HUES64 (cell line): Measurements from ENCODE around the gene MARVELD1. TPM values are rescaled to one million over a fixed set of nuclear protein-coding genes. Genes with fewer than 3 reads are reported as not detected.
A peak's percentile ranks its signal among the peaks of the same experiment; 100 is the strongest.

Experiments
- H3K27ac ChIP-seq: 2 replicates; pipeline ENCODE4 v1.7.0; 2013; ENCODE audit warnings: low read depth, low read length, inconsistent platforms
- H3K27me3 ChIP-seq: 2 replicates; pipeline ENCODE4 v1.6.1; 2013; ENCODE audit warnings: mild to moderate bottlenecking, low read length; ENCODE audit not compliant: insufficient read depth
- H3K36me3 ChIP-seq: 2 replicates; pipeline ENCODE4 v1.6.1; 2013; ENCODE audit warnings: mild to moderate bottlenecking, low read length; ENCODE audit not compliant: insufficient read depth
- H3K4me1 ChIP-seq: 2 replicates; pipeline ENCODE4 v1.6.1; 2013; ENCODE audit warnings: mild to moderate bottlenecking, low read length, moderate library complexity; ENCODE audit not compliant: insufficient read depth
- H3K4me3 ChIP-seq: 2 replicates; pipeline ENCODE4 v1.5.1; 2013; ENCODE audit warnings: mild to moderate bottlenecking, low read length, moderate library complexity
- H3K9ac ChIP-seq: 2 replicates; pipeline ENCODE4 v1.6.1; 2013; ENCODE audit warnings: mild to moderate bottlenecking, low read depth, low read length
- H3K9me3 ChIP-seq: 2 replicates; pipeline ENCODE4 v1.6.1; 2013; ENCODE audit warnings: low read depth, low read length; ENCODE audit not compliant: insufficient read depth
- WGBS: fragments of 150-250, 120-280 bp; methylation state at CpG from one replicate; pipeline ENCODE4 v1.1.7; 2013; ENCODE audit warnings: missing lambda C conversion rate; 5-methylcytosine and 5-hydroxymethylcytosine counted together
- polyA plus RNA-seq, 2 experiments: library from polyadenylated mRNA; stranded (reverse); fragments of 50-300 nt; gene quantifications; one replicate each; pipeline ENCODE4 v1.2.3, GENCODE V29; 2013

The MARVELD1 gene
- 27.9 TPM for polyA plus RNA-seq (2013, experiment 1 of 2)
- polyA plus RNA-seq (2013, experiment 2 of 2): 29.0 TPM

GRCh38 chr10:97713339-97713825 is at the start of gene MARVELD1:
Gene MARVELD1, plus strand, starts transcription at chr10:97713730. Its CDS starts 147 bp downstream, at chr10:97713877.
- no peaks in the 10 kb centered on the region for H3K27me3 ChIP-seq
- H3K4me1 ChIP-seq: peaks cover 27% of the 10 kb centered on the region
- H3K9me3 ChIP-seq: no peaks in the 10 kb centered on the region
- H3K9ac ChIP-seq: peak within 1 kb of the TSS; percentile 76
- 2% methylated on average over 37 of the region's 37 CpGs for WGBS
- H3K4me3 ChIP-seq: peak within 1 kb of the TSS; percentile 69
- peak within 1 kb of the TSS; percentile 67 for H3K27ac ChIP-seq
- peaks cover 17% of the 10 kb centered on the region for H3K36me3 ChIP-seq

- Histone ChIP-seq H3K4me3 (no peak overlapping the region), H3K9ac (no peak overlapping the region), H3K27ac (no peak overlapping the region), H3K9me3 (no peaks in the 10 kb centered on the region), H3K27me3 (no peaks in the 10 kb centered on the region), H3K36me3 (peaks cover 76% of the 10 kb centered on the region), H3K4me1 (no peaks in the 10 kb centered on the region)
- 89% methylated on average over 1 of the region's 1 CpG for WGBS
Measured at GRCh38 chr10:97664282-97664850, 49.2 kb upstream of the MARVELD1 start.

GRCh38 chr10:97666992-97667391 is 46.5 kb upstream of the MARVELD1 start:
- H3K4me3 ChIP-seq: no peak overlapping the region
- no peaks in the 10 kb centered on the region for H3K27me3 ChIP-seq
- no peaks in the 10 kb centered on the region for H3K9me3 ChIP-seq
- WGBS: 97% methylated on average over 7 of the region's 7 CpGs
- peaks cover 80% of the 10 kb centered on the region for H3K36me3 ChIP-seq
- no peak overlapping the region for H3K27ac ChIP-seq
- no peaks in the 10 kb centered on the region for H3K4me1 ChIP-seq
- H3K9ac ChIP-seq: no peak overlapping the region

GRCh38 chr10:97667463-97667862 is 46.1 kb upstream of the MARVELD1 start:
- Histone ChIP-seq H3K27me3 (no peaks in the 10 kb centered on the region), H3K9ac (no peak overlapping the region), H3K4me1 (no peaks in the 10 kb centered on the region), H3K9me3 (no peaks in the 10 kb centered on the region), H3K4me3 (no peak overlapping the region), H3K27ac (no peak overlapping the region), H3K36me3 (peaks cover 78% of the 10 kb centered on the region)
- WGBS: 95% methylated on average over 6 of the region's 6 CpGs

- no peaks in the 10 kb centered on the region for H3K9me3 ChIP-seq
- no peak overlapping the region for H3K4me3 ChIP-seq
- no peaks in the 10 kb centered on the region for H3K27me3 ChIP-seq
- H3K4me1 ChIP-seq: no peaks in the 10 kb centered on the region
- peaks cover 74% of the 10 kb centered on the region for H3K36me3 ChIP-seq
- no peak overlapping the region for H3K9ac ChIP-seq
- 84% methylated on average over 1 of the region's 1 CpG for WGBS
- H3K27ac ChIP-seq: no peak overlapping the region
Measured at GRCh38 chr10:97669571-97669970, 44.0 kb upstream of the MARVELD1 start.

GRCh38 chr10:97673736-97674525 is 39.6 kb upstream of the MARVELD1 start:
- H3K4me1 ChIP-seq: no peaks in the 10 kb centered on the region
- no peaks in the 10 kb centered on the region for H3K27me3 ChIP-seq
- H3K36me3 ChIP-seq: peaks cover 69% of the 10 kb centered on the region
- H3K27ac ChIP-seq: no peak overlapping the region
- H3K9ac ChIP-seq: no peak overlapping the region
- WGBS: 96% methylated on average over 8 of the region's 8 CpGs
- H3K9me3 ChIP-seq: no peaks in the 10 kb centered on the region
- no peak overlapping the region for H3K4me3 ChIP-seq

GRCh38 chr10:97675222-97675621 is 38.3 kb upstream of the MARVELD1 start:
- Histone ChIP-seq H3K36me3 (peaks cover 57% of the 10 kb centered on the region), H3K27me3 (no peaks in the 10 kb centered on the region)
- WGBS: 90% methylated on average over 9 of the region's 9 CpGs

GRCh38 chr10:97676770-97677581 is 36.6 kb upstream of the MARVELD1 start:
- no peak overlapping the region for H3K27ac ChIP-seq
- H3K4me3 ChIP-seq: no peak overlapping the region
- peaks cover 47% of the 10 kb centered on the region for H3K36me3 ChIP-seq
- H3K4me1 ChIP-seq: no peaks in the 10 kb centered on the region
- H3K27me3 ChIP-seq: no peaks in the 10 kb centered on the region
- H3K9ac ChIP-seq: no peak overlapping the region
- no peaks in the 10 kb centered on the region for H3K9me3 ChIP-seq
- 96% methylated on average over 1 of the region's 2 CpGs for WGBS

More at GRCh38 chr10:97675222-97675621, 38.3 kb upstream of the MARVELD1 start:
- H3K9me3 ChIP-seq: no peaks in the 10 kb centered on the region
- no peak overlapping the region for H3K27ac ChIP-seq
- H3K9ac ChIP-seq: no peak overlapping the region
- H3K4me3 ChIP-seq: no peak overlapping the region
- no peaks in the 10 kb centered on the region for H3K4me1 ChIP-seq

- no peaks in the 10 kb centered on the region for H3K9me3 ChIP-seq
- H3K27ac ChIP-seq: no peak overlapping the region
- no peak overlapping the region for H3K9ac ChIP-seq
- no peaks in the 10 kb centered on the region for H3K27me3 ChIP-seq
- no peaks in the 10 kb centered on the region for H3K4me1 ChIP-seq
- H3K36me3 ChIP-seq: peaks cover 28% of the 10 kb centered on the region
- WGBS: 96% methylated on average over 16 of the region's 16 CpGs
- H3K4me3 ChIP-seq: no peak overlapping the region
Measured at GRCh38 chr10:97679594-97679993, 33.9 kb upstream of the MARVELD1 start.

- WGBS: 95% methylated on average over 4 of the region's 4 CpGs
- Histone ChIP-seq H3K27ac (no peak overlapping the region), H3K9ac (no peak overlapping the region), H3K4me1 (no peaks in the 10 kb centered on the region), H3K36me3 (peaks cover 12% of the 10 kb centered on the region; the same call in 1 of the 2 replicates), H3K9me3 (no peaks in the 10 kb centered on the region), H3K4me3 (no peak overlapping the region), H3K27me3 (no peaks in the 10 kb centered on the region)
Measured at GRCh38 chr10:97682042-97682441, 31.5 kb upstream of the MARVELD1 start.
